OCI-LY1 (cell line): ENCODE measurements around the gene GUCA2B.

ENCODE experiments used
- CTCF ChIP-seq: fragments of 200-600 bp; sonication (generic), shearing (Covaris generic); IDR thresholded peaks from 2 replicates; pipeline ENCODE4 v1.5.1; 2017; ENCODE audit warnings: mild to moderate bottlenecking, antibody characterized with exemption, low read length, moderate library complexity, mixed read lengths
- EZH2 ChIP-seq: fragments of 200-600 bp; sonication (generic), shearing (Covaris generic); IDR thresholded peaks from 2 replicates; pipeline ENCODE4 v1.8.0; 2017; ENCODE audit warnings: borderline replicate concordance, mixed run types, mild to moderate bottlenecking, antibody characterized with exemption, low read length, moderate library complexity, mixed read lengths

- no peak for TF ChIP-seq CTCF
- no peak for TF ChIP-seq EZH2
Observed at GRCh38 chr1:42105025-42105424, 48.2 kb upstream of the GUCA2B start.
